ENCODE results near the gene MSI2. TPM values are rescaled to one million over a fixed set of nuclear protein-coding genes. Genes with fewer than 3 reads are reported as not detected.

MSI2 gene
- total RNA-seq, 1 experiment from 2014 or later: 29.4 TPM

DNA sequence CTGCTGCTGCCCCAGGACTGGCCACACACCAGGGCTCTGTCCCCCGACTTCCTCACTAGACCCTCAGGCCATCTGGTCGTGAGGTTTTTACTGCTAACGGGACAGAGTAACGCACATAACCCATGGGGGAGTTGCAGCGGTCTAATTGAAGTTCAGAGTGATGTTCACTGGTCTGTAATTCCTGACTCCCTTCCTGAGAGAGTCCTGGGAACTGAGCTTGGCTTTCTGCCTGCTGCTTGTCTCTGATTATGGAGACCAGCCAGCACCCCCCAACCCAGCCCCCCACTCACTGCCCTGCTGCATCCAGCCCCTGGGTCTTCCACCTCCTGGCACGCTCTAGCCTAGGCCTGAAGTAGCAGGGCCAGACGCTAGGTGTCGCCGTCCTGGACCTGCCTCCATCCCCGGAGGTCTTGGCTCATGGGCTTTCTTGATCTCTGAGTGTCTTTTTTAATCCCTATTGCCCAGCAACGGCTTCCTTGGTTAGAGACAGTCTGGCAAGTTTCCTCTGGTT, 295.8 kb downstream of the MSI2 start:
- no peak for DNase-seq (ENCODE audit: low read depth)

DNA sequence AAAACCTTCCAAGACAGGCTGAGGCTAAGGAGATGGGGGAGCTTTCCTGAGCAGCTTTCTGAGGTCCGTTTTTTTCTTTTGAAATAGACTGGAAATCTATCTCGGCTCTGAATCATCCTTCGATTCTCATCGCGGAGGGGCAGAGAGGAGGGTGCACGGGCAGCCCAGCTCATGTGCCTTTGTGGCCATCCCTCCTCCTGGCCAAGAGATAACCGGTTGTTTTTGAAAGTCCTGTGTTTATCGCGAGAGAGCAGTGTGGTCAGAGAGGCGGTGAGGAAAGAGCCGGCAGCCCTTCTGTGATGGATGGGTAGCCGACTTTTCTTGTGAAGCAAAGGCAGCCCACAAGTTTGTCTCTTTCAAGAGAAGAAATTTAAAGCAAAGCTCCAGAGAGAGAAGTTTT, 297.2 kb downstream of the MSI2 start:
- no peak for DNase-seq (ENCODE audit: low read depth)

DNA sequence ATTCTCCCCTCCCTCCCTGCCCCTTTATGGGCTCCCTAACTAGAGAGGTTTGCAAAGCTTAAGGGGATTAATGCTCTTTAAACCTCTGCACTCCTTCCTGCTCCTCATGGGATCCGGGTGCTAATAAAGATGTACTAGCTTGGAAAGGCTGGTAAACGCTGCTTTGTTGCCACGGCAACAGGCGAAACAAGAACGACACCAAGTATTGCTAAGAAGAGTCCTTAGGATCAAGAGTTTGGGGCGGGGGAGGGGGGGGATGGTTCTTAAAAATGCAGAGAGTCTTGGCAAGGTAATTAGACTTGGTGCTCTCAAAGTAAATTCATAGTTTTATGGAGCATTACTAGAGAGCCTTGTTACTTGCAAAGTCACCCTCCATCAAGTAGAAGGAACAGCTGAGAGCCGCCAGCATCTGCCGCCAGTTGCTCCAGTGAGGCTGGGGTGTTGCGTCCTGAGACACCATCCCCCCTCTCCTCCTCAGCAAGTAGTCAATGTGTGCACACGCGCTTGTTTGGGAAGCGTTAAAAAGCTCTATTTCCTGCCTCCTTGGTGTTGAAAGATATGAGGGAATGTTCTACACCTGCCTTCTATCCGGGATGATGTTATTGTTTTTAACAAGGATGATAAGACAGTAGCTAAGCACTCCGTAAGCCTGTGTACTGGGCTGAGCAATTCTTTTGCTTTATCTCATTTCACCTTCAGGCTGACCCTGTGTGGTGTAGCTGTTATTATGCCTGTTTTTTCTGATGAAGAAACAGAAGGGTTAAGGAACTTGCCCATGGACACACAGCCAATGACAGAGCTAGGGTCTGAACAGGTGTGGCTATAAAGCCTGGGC, 297.9 kb downstream of the MSI2 start:
- DNase-seq (ENCODE audit: low read depth): no peak

DNA sequence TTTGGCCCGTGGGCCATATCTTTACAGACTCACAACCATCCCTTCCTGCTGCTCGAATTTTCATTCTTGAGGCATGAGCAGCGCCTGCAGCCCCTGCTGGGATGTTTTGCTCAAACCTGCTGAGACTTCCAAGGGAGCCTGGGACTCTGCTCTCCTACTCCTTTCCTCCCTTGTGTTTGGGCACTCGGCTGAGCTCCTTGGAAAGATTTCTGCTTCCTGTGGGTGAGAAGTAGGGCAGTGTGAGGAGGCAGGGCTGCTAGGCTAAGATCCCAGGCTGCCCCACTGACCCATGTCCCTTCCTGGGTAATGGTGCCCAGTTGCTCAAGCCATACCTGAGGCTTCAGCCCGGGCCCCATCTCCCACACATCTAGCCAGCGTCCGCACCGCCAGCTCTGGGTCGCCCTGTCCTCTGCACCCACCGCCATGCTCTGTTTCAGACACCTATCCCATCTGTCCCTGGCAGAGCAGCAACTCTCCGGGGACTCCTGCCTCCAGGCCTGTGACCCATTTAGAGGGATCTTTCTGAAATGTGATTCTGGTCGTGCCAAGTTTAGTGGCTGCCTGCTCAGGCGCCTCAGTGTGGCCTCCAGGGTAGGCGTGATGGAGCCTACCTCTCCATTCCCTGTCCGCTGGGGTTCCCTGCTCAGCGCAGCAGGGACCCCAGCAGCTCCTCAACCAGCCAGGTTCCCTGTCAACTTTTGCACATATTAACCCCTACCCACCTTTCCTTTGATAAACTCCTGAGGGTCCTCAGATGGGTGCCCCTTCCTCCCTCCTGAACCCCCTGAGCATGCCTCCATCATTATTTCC, 298.7 kb downstream of the MSI2 start:
- no peak for DNase-seq (ENCODE audit: low read depth)

DNA sequence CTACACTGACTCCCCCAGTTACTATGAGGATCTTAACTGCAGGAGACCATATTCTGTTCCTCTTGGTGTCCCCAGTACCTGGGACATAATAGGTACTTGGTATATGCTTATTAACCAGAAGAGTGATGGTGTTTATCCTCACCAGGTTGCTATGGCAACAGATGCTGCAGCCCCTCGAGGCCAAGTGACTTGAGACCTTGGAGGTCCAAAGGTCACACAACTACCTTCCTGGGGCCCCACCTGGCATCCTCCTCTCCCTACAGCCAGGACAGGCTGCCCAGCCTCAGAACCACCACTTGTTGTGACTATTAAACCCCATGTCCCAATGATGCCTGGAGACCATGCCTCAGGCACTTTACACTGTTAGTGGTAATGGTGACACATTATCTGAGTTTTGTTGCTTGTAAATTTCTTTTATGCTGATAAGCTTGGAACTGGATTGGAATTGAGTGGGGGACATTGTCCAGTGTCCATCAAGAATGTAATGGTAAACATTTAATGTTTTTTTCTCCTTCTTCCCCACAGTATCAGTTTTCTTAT, 299.4 kb downstream of the MSI2 start:
- DNase-seq (ENCODE audit: low read depth): no peak

DNA sequence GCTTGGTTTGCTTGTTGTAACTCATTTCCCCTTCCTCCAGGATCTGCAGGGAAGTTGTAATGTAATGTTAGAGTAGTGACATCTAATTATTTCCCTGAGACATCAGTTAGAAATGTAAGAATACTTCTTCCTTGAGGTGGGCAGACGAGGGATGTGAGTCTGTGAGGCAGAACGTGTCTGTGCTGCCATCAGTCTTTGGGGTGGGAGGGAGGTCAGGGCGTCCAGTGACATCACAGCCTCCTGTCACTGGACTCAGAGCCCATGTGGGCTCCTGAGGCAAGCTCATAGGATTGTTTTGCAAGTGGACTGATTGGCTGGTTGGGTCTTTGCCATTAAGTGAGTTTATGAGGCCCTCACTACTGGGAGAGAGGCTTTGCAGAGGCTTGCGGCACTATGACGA, 300.0 kb downstream of the MSI2 start:
- DNase-seq (ENCODE audit: low read depth): no peak

DNA sequence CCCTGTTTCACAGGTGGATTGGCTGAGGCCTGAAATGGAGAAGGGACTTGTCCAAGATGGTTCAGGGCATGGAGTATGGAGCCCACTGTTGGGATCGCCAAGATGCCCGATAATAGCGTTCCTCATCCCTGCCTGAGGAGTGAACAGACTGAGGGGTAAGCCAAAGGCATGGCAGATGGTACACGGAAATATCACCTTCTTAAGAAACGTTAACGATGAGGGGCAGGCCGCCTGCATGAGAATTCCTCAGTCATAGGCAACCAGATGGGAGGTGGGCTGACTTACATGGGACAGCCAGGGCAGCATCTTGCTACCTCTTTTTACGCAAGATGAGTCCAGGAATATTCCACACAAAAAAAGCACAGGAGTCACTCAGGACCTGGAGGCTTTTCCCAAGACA, 300.7 kb downstream of the MSI2 start:
- no peak for DNase-seq (ENCODE audit: low read depth)

DNA sequence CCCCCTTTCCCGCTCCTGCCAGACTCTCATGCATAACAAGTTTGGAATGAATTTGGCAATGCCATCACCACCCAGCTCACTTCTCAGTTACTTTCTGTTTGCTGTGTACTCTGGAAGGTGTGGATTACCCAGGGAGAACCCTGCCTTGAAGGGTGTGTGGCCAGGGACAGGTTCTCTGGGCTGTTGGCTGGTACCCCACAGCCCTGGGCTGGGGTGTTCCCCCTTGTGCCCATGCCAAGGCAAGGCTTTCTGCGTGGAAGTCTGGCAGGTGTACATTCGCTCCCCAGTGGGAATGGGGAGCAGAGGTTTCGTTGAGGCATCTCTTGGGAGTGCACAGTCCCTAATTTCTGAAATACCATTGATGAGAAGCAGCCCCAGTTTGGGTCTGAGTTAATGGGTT, 301.1 kb downstream of the MSI2 start:
- no peak for DNase-seq (ENCODE audit: low read depth)

DNA sequence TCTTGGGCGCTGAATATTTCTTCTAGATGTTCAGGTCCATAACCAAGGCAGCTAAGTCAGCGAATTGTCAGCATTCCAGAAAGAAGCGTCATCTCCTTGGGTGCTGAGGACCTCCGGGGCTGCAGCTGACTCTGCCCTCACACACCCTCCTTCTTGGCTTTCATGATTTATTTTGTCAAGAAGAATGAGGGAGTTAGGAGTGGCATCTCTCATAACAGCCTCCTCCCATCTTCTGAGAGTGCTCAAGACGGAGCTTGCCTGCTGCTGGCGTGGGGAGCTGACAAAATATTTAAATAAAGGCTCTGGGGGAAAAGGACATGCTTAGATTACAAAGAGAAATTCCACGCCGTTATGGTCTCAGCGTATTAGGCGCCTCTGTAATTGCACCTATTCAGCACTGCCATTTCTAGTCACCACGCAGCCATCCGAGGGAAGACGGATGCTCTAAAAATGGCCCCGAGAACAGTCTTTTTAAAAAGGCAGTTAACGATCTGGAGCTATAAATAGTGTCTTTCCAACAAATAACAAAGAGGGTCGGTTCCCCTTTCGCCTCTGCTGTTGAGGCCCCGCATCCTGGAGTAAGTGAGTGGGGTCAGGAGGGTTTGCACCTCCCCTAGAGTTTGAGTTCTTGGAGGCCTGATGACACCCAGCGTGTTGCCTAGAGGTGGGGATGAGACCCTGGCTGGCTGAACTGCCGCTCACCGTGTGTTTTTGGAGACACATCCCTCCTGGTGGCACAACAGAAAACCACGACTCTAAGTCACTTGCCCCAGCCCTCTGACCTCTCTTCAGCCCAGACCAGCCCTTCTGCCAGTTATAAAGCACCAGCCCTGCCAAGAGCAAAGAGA, 301.7 kb downstream of the MSI2 start:
- peak; percentile 72 for DNase-seq (ENCODE audit: low read depth)

DNA sequence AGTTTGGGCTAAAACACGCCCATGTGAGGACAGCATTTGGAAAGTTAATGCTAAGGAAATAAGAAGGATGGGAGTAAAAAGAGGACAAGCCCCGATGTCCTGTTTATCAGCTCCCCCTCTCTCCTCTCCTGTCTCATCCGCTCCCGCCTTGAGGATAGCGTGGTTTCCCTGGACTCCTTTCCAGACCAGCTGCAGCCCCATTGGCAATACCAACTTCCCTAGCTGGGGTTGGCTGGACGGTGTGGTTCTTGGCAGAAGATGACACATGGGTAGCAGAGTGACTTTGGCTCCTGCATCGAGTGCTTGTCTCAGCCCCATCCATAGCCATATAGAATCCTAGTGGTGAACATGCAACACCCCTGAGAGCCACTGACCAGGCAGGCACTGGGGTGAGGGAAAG, 302.9 kb downstream of the MSI2 start:
- no peak for DNase-seq (ENCODE audit: low read depth)

DNA sequence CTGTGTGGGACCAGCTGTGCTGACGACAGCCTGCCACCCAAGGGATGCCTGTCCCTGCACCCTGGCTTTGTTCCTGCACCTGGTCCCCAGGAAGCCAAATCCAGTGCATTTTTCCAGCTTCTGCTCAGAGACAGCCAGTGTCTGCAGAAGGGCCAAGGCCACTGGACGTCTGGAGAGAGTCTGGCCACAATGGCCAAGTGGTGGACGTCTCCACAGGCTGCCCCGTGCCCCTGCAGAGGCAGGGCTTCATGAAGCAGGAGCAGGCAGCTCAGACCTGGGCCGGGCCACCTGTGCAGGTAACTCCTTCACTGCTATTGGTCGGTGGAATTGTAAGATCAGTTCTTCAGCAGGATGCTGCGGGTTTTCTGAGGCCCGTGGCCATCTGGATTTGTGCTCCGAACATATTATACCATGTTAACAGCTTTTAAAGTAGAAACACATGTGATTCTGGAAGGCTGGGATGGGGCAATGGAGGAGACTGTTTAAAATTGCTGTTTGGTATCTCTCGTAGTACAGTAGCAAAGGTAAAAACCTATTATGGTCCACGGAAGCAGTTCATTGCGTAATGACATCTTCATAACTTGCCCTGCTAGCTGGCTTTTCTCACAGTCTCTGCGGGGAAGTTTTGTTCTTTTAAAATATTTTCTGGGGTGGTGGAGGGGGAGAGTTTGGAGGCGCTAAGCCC, 303.5 kb downstream of the MSI2 start:
- DNase-seq (ENCODE audit: low read depth): no peak

DNA sequence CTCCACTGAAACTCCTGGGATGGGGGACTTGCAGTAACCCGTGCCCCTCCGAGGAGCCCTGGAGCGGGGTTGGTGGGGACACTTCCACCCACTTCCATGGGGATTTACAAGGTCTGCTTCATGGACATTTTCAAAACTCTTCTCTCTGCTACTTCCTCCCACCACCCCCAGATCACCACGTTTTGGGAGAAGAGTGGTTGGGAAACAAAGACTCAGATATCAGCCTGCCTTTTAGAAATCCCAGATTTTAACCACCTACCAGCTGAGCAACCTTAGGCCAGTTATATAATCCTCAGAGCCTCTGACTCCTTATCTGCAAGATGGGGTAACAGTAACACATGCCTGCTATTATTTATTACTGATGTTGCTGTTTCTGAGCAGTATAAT, 304.0 kb downstream of the MSI2 start:
- no peak for DNase-seq (ENCODE audit: low read depth)

DNA sequence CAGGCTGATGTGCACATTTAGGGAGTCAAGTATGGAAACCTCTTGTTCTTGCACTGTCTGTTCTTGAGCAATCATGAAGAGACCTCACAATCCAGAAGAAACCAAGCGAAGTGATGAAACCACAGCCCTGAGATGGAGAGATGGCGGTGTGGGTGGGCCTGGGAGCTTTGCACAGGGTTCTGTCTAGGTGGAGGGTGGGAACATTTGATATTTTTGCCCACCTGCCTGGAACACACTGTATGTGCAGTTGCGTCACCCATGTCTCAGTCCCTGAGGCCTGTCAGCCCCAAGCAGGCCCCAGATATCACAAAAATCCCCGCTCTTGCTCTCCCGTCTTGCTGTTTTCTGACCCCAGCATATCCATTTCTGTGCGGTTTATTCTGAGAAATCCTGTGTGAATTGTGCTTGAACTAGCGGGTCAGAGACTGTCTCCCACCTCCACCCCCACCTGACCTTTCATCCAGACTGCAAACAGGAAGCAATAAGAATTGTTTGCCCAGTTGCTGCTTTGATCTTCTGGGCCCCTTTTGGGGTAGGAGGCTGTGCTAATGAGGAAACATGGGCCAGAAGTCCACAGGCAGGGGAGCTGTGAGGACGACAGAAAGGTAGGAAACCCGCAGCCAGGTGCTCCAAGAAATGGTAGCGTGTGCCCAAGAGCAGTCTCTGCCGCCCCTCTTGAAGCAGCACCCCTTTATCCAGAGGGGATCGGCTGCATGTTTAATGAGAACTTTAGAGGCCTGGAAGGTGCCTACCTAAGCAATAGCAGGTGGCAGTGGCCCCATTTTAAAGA, 304.9 kb downstream of the MSI2 start:
- no peak for DNase-seq (ENCODE audit: low read depth)

DNA sequence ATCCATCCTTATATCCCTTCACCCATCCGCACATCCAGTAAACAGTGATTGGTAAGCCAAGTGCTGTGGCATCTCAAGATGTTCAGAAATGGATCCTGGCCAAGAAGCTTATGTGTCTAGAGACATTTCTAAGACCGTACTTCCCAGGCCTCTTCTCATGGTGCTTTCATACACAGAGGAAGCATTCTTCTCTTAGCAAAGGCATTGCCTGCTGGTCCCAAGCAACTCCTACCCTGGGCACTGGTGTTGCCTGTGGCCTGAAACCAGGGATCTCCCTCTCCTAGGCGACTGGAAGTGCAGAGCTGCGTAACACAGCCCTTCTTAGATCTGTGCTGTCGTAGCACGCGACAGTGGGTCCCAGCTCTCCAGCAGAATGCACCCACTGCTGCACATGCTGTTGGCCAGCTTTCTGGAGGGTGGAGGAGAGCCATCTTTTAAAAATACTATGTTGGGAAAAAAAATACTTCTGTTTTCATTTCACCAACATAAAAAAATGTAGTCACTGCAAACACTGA, 305.9 kb downstream of the MSI2 start:
- no peak for DNase-seq (ENCODE audit: low read depth)

DNA sequence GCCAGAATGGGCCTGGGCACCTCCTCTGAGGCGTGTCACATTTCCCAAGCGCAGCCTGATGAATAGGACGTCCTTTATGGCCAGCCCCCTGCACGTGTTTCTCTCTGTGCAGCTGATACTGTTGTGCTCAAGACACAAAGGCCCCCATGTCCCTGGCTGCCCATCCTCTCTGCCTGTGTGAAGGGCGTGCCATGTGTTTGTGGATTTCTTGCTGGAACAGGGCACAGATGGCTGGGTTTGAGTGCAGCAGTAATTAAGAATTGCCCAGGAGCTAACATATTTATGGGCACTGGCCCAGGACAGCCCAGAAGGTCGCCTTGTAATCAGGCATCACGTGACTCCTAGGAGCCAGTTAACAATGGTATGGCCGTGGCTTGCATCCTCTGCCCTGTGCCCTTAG, 307.6 kb downstream of the MSI2 start:
- DNase-seq (ENCODE audit: low read depth): no peak

DNA sequence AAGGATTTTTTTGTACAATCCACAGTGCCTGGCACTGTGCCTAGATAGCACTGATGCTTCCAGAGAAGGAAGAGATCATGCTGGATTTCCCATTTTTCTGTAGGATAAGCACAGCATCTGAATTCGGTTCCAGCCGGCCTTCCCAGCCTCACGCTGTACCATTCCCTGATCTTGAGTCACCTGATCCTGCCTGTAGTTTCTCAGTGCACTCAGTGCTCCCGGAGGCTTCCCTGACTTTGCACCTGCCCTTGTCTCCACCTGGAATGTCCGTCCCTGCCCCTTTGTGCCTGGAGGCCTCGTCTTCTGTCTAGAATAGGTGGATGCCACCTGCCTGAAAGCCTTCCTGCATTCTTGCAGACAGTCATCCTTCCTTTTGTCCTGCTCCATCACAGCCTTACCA, 308.9 kb downstream of the MSI2 start:
- DNase-seq (ENCODE audit: low read depth): no peak

DNA sequence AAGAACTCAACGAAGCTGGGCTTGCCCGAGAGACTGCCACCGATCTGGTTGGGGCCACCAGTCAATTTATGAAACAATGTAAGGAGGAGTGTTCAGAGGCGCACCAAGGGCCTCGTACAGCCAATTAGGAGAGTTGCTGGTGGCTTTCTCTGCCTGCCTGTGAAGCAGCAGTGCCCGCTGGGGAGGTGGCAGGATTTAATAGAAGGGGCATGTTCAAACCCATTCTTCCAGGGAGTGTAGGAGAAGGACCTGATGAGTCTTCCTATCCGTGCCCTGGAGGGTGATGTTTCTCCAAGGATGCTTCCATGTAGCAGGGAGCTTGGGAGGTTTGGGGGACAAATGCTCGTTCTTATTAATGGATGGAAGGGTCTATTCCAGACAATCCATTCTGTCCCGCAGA, 310.4 kb downstream of the MSI2 start:
- no peak for DNase-seq (ENCODE audit: low read depth)

DNA sequence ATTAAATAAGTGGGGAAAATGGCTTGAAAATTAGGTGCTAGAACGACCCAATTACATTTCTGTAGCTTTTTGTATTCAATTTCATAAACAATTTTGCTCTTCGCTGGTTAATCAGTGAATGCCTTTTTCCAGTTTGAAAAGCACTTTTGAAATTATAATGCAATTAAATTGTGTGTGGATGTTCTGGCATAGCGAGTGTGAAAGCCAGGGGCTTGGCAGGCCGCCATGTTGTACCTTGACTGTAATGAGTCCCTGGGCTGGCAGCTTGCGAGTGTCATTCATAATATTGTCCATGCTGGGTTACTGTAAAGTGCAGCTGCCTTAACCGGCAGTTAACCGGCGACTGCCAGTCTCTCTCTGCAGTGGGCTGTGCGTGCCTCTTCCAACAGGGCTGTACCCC, 310.9 kb downstream of the MSI2 start:
- DNase-seq (ENCODE audit: low read depth): no peak

DNA sequence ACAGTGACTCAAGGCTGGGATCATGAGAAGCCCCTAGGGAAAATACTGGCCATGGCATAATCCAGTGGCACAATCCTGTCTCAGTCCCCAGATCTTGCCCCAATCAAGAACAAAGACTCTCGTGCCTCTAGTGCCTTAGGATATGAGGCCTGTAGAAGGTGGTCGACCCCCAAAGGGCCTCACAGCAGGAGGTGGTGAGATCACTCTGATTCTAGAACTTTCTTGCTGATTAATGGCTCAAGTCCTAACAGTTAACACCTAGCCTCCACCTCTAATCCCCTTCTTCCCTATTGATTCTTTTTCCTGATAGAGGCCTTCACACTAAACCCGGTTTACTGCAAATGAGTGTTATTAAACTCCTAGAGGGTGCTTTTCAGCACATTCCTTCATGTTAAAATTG, 312.0 kb downstream of the MSI2 start:
- no peak for DNase-seq (ENCODE audit: low read depth)

DNA sequence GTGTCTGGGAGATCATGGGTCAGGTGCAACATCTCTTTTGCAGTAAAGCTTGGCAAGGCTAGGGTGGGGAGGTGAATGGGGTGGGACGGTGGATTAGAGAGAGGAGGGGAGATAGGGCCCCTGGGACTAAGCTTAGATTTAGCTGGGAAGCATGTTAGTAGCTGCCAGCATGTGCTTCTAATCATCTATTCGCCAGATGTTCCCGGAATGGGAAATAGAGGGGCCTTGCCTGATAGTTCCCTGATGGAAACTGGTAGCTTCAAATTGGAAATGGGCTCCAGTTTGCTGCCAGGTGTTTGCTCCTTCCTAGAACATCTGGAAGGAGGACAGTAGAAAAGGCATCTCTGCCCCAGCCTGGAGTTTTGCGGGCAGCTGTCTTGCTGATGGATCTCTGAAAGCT, 312.7 kb downstream of the MSI2 start:
- no peak for DNase-seq (ENCODE audit: low read depth)

Measured in RPMI7951 (cell line).